HepG2 (cell line): ENCODE data around the gene TMEM219. TPM values are rescaled to one million over a fixed set of nuclear protein-coding genes. Genes with fewer than 3 reads are reported as not detected.
A peak's percentile ranks its signal among the peaks of the same experiment; 100 is the strongest.

ENCODE experiments used
- AKNA ChIP-seq: sonication (generic); formaldehyde crosslinking; IDR thresholded peaks from 2 replicates; pipeline ENCODE4 v1.4.0; 2020; ENCODE audit warnings: missing genetic modification reagents, borderline replicate concordance
- ARNT ChIP-seq: fragments of 450-650 bp; IDR thresholded peaks from 2 replicates; pipeline ENCODE4 v1.6.1; 2017
- CREB1 ChIP-seq, 2 experiments: fragments of 450-650 bp in 1 of 2; IDR thresholded peaks; 2 replicates each; pipeline ENCODE4 v1.6.1; 2016 to 2017; ENCODE audit warnings: control low read depth in 1 of 2, mild to moderate bottlenecking in 1 of 2, missing compliant biosample characterization in 1 of 2, missing genetic modification characterization in 1 of 2
- FOXA3 ChIP-seq: IDR thresholded peaks from 2 replicates; pipeline ENCODE4 v1.6.1; 2016; ENCODE audit warnings: missing genetic modification reagents, missing compliant biosample characterization
- HDAC2 ChIP-seq: sonication (generic); formaldehyde crosslinking; IDR thresholded peaks from 2 replicates; pipeline ENCODE4 v1.4.0; 2020; ENCODE audit warnings: missing genetic modification reagents
- MXD1 ChIP-seq: sonication (generic); formaldehyde crosslinking; IDR thresholded peaks from 2 replicates; pipeline ENCODE4 v1.4.0; 2020; ENCODE audit warnings: mild to moderate bottlenecking, missing genetic modification reagents
- PAXIP1 ChIP-seq: sonication (generic); formaldehyde crosslinking; conservative IDR thresholded peaks from 2 replicates; pipeline ENCODE4 v1.4.0; 2020; ENCODE audit warnings: mild to moderate bottlenecking, missing genetic modification reagents, moderate library complexity
- PRDM15 ChIP-seq: sonication (generic); formaldehyde crosslinking; IDR thresholded peaks from 2 replicates; pipeline ENCODE4 v1.4.0; 2020; ENCODE audit warnings: missing genetic modification reagents
- SSRP1 ChIP-seq: IDR thresholded peaks from 2 replicates; pipeline ENCODE4 v1.6.1; 2016; ENCODE audit warnings: control low read depth
- TBX2 ChIP-seq: sonication (generic); formaldehyde crosslinking; IDR thresholded peaks from 2 replicates; pipeline ENCODE4 v1.5.0; 2020; ENCODE audit warnings: missing genetic modification reagents, mild to moderate bottlenecking, borderline replicate concordance
- ZEB1 ChIP-seq: IDR thresholded peaks from 2 replicates; pipeline ENCODE4 v1.6.1; 2012; ENCODE audit warnings: mild to moderate bottlenecking, low read depth, inconsistent platforms; ENCODE audit not compliant: insufficient replicate concordance
- ZNF331 ChIP-seq: sonication (generic); formaldehyde crosslinking; IDR thresholded peaks from 2 replicates; pipeline ENCODE4 v1.4.0; 2020; ENCODE audit warnings: missing genetic modification reagents
- ZUFSP ChIP-seq: sonication (generic); formaldehyde crosslinking; IDR thresholded peaks from 2 replicates; pipeline ENCODE4 v1.9.0; 2021; ENCODE audit warnings: missing genetic modification reagents, mild to moderate bottlenecking, borderline replicate concordance
- polyA plus RNA-seq, 8 experiments: library from polyadenylated mRNA; depleted of rRNA in 3 of 8; stranded (reverse) in 7 of 8; unstranded in 1 of 8; fragments of >200 nt; fragmentation: Illumina TruSeq in 4 of 8; extraction: Trizol in 4 of 8; gene quantifications; 2 replicates each; pipeline versions ENCODE4 v1.2.1 to v1.2.3, GENCODE V29; 2011 to 2016; ENCODE audit warnings: low read depth in 4 of 8, missing spikeins in 1 of 8, mixed read lengths in 1 of 8; ENCODE audit not compliant: insufficient read depth in 1 of 8
- total RNA-seq, 5 experiments: library from RNA; depleted of rRNA; stranded (reverse); fragments of >200 nt; fragmentation: Illumina TruSeq; extraction: Trizol; gene quantifications; 2 replicates each; pipeline ENCODE4 v1.2.3, GENCODE V29; 2016; ENCODE audit warnings: low read depth in 1 of 5

The TMEM219 gene
- total and polyA plus RNA-seq, 2 of the 13 experiments (the other 11 are each of a cell fraction or from before 2014, with no cell fraction given), result 105 to 115 TPM

- no peak for TF ChIP-seq PRDM15 (CRISPR knock-in tag)
- peak; percentile 56; the same call in 1 of the 2 replicates for TF ChIP-seq FOXA3
- peak; percentile 93 for TF ChIP-seq TBX2 (CRISPR knock-in tag)
- TF ChIP-seq ZNF331 (CRISPR knock-in tag), result peak; percentile 68
- TF ChIP-seq SSRP1, result no peak
- no peak; the same call in 1 of the 2 replicates for TF ChIP-seq AKNA (CRISPR knock-in tag)
- TF ChIP-seq HDAC2 (CRISPR knock-in tag), result peak; percentile 52
- TF ChIP-seq ARNT, result no peak
- peak; percentile 61 for TF ChIP-seq PAXIP1 (CRISPR knock-in tag)
- TF ChIP-seq CREB1 (IDR thresholded peaks at IDR 0.05), result no peak
- no peak for TF ChIP-seq CREB1 (CRISPR knock-in tag; IDR thresholded peaks at IDR 0.05)
- no peak for TF ChIP-seq ZUFSP (CRISPR knock-in tag)
- TF ChIP-seq ZEB1, result peak; percentile 10
- peak; percentile 64 for TF ChIP-seq MXD1
These were observed 35.8 kb upstream of the TMEM219 start, which contains the start of gene KCTD13 (continued) for GRCh38 chr16:29925781-29926710.
